ENCODE measurements around the gene SLBP.

Gene SLBP

GRCh38 chr4:1726146-1726934 is 14.2 kb upstream of the SLBP start:
- DNase-seq (ENCODE audit: low spot score): peak; percentile 91

- no peak for DNase-seq (ENCODE audit: low spot score)
Observed at GRCh38 chr4:1725521-1725920, 13.4 kb upstream of the SLBP start.

DNA sequence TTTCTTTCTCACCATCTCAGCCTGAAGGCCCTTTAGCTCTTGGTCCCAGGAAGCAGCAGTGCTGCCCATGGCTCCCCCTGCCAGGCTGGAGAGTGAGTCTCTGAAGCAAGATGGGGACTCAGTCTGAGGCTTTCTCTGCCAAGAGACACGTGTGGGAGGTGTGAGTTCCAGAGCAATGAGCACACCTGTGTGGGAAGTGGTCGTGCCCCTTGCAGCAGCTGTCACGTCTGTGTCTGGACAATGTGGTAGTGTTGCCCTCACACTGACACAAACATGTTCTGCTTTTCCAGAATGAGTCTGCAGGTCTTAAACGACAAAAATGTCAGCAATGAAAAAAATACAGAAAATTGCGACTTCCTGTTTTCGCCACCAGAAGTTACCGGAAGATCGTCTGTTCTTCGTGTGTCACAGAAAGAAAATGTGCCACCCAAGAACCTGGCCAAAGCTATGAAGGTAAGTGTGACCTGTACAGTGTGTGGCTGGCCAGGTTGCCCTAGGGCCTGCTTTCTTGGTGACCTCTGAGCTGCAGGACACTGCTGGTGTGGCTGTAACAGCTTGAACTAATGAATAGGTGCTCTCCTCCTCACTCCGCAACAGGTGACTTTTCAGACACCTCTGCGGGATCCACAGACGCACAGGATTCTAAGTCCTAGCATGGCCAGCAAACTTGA is 11.1 kb upstream of the SLBP start:
- no peak for DNase-seq (ENCODE audit: low spot score)

DNA sequence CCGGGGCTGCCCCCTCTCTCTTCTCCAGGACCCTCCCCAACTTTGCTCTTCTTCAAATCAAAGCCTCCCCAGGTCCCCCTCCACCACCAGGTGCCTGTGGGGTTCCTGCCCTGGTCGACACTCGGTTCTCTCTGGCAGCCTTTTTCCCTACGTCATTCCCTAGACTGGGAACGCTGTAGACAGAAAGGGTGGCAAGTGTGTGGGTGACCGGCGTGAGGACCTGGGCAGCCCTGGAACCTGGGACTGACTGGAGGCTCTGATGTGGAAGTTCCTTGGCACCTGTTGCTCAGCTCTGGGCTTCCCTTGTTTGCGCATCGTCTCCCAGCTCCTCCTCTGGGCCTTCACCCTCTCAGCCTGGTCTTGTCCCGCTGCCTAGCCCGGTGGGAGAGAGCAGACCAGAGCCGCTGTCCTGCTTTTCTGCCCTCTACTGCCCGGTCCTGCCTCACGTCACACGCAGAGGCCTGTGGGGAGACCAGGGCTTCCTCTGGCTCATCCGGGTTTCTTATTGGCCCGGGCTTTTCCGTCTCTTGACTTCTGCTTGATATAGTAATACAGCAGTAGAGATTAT is 10.5 kb upstream of the SLBP start:
- no peak for DNase-seq (ENCODE audit: low spot score)

DNA sequence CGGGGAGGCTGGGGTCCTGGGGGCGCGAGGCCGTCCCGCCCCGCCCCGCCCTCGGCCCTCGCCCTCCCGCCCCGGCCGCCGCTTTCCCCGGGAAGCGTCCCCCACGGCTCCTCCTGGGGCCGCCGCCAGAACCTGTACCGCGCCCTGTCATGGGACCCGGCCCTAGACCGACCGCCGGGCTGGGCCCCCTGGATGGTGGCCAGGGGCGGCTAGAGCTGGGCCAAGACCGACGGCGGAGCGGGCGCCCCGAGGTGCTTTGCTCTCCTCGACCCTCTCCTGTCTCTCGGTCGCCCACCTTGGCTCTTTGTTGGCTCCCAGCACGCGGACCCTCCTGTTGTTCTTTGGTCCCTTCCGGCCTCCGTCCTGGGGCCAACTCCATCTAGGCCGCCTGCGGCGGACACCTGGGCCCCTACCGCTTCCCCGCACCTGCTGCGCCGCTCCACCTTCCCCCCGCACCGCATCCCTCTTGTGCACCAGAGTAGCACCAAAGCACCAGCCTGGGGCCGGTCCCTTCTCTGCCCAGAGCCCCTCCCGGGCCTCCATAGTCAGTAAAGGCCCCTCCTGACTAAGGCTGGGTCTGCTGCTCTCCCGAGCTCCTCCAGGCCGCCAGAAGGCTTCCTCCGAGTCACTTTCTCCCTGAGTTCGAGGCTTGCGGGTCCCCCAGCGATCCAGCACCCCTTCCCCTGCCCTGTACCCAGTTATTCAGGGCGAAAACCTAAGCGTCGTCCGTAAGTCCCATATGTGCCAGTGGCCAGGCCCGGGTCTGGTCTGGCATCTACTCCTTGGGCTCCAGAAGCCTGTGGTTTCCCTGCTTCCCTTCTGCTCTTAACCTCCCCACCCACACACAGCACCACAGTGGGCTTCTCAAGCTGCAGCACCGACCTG is 9.8 kb upstream of the SLBP start:
- DNase-seq (ENCODE audit: low spot score): no peak

DNA sequence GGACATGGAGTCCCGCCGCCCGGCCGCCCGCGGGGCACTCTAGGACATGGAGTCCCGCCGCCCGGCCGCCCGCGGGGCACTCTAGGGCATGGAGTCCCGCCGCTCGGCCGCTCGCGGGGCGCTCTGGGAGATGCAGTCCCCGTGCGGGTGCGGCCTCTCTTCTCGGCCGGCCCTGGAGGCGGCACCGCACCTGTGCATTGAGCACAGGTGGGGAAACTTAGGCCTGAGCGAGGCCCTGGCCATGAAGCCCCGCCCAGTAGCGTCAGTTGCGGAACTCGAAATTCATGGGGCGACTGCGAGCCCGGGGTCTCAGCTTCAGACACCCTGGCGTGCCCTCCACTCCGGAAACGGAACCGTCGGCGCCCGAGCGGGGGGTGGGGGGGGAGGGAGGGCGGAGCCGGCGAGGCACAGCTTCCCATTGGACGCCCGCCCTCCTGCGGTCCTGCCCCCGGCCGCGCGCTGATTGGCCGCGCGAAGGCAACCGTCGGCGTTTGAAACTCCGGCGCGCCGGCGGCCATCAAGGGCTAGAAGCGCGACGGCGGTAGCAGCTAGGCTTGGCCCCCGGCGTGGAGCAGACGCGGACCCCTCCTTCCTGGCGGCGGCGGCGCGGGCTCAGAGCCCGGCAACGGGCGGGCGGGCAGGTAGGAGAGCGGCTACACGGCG is 9.0 kb upstream of the SLBP start, which contains the start of the genes TACC3 and TMEM129:
Gene TACC3, plus strand, starts transcription at position 519 of the 663 bp plus-strand sequence. CDS start 1,901 bp downstream, outside the sequence.
Gene TMEM129, minus strand, starts transcription at position 321 of the 663 bp plus-strand sequence. CDS start 486 bp downstream, outside the sequence.
- peak; percentile 96 for DNase-seq (ENCODE audit: low spot score)

GRCh38 chr4:1720163-1720983 is 8.3 kb upstream of the SLBP start:
- peak; percentile 43 for DNase-seq (ENCODE audit: low spot score)

GRCh38 chr4:1718095-1718850 is 6.2 kb upstream of the SLBP start:
- DNase-seq (ENCODE audit: low spot score): no peak

DNA sequence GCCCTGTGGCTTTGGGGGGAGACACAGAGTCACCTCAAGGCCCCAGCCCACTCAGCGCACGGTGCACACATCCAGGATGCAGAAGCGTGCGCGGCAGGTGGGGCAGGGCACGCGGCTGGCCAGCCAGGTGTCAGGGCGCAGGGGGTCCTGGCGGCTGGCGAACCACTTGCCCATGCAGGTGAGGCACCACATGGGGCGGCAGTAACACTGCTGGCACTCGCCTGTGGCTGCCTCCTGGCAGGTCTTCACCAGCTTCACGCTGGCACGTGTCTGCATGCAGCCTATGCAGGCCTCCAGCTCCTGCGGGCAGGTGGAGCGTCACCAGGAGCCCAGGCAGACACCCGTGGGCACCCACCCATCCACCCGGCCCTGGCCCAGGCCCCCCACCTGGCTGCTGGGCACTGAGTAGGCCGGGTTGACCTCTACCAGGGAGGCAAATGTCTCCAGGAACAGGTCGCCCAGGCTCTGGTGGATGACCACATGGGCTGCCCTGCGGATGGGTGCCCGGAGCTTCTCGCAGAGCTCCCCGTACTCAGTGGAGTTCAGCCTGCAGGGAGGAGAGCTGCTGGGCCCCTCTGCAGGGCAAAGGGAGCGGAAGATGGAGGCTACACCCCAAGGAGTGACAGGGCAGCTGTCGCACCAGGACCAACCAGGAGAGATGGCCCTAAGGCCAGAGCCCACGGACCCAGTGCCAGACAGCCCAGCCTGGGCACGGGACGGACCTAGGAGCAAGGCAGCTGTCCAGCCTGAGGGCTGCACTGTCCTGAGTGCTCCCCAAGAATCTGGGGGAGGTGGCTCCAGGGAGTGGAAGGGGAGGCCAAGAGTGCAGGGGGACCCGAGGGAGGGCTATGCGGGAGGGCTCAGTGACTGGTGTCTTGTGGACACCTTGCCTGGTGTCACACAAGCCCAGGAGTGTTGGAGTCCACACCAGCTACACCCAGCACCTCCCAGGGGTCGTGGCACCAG is 5.3 kb upstream of the SLBP start:
- DNase-seq (ENCODE audit: low spot score): no peak

DNA sequence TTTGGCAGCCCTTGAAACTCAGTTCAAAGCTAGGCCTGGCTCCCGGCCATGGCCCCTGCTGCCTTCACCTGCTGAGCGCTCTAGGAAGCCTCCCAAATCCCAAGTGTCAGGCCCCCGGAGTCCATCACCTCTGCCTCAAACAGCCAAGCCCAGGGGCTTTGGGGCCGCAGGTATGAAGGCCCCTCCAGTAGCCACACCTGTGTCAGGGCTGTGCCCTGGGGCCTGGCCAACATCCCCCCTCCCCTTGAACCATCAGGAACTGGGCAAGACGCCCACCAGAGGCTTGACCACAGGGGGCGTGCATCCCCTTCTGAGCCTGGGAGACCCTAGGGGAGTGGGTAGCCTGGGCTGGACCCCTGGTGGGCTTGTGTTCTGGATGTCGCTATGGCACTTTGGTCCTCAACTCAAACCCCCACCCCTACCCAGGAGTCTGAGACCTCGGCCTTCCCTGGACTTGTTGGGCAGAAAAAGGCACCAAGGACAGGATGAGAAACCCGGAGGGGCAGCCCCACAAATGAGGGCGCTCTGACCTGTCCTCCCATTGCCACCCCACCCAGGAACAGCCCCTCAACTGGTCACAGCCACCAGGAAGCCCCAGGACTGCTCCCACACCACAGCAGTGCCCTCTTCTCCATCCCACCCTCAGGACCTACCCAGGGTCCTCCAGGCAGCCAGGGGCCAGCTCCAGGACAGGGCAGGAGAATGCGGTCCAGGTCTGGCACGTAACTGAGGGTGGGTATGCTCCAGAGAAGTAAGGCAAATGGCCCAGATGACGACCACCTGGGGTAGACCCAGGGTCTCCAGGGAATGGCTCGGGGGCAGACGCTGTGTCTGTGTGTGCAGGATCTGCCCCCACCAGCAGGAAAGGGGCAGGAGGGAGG is 4.2 kb upstream of the SLBP start:
- DNase-seq (ENCODE audit: low spot score): no peak

GRCh38 chr4:1715002-1715758 is 3.1 kb upstream of the SLBP start:
- no peak for DNase-seq (ENCODE audit: low spot score)

DNA sequence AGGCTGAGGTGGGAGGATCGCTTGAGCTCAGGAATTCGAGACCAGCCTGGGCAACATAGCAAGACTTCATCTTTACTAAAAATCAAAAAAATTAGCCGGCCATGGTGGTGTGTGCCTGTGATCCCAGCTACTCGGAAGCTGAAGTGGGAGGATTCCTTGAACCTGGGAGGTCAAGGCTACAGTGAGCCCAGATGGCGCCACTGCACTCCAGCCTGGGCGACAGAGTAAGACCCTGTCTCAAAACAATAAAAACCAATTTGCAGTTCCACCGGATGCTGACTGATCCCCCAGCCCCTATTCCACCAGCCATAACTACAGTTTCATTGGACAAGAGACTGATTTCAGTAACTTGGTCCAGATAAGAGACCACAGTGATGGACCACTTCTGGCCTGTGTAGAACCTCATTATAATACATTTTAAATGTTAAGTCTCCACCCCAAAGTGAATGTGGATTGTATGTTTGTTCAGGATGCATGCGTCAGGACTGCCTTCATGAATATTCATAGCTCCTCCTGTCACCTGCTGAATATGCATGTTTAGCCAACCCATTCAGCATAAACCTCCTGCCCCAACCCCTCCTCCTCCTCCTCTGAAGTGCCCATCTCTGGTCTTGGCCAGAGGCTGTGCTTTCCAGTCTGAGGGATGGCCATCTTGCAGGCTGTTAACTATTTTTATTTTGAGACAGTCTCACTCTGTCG is 2.3 kb upstream of the SLBP start:
- no peak for DNase-seq (ENCODE audit: low spot score)

DNA sequence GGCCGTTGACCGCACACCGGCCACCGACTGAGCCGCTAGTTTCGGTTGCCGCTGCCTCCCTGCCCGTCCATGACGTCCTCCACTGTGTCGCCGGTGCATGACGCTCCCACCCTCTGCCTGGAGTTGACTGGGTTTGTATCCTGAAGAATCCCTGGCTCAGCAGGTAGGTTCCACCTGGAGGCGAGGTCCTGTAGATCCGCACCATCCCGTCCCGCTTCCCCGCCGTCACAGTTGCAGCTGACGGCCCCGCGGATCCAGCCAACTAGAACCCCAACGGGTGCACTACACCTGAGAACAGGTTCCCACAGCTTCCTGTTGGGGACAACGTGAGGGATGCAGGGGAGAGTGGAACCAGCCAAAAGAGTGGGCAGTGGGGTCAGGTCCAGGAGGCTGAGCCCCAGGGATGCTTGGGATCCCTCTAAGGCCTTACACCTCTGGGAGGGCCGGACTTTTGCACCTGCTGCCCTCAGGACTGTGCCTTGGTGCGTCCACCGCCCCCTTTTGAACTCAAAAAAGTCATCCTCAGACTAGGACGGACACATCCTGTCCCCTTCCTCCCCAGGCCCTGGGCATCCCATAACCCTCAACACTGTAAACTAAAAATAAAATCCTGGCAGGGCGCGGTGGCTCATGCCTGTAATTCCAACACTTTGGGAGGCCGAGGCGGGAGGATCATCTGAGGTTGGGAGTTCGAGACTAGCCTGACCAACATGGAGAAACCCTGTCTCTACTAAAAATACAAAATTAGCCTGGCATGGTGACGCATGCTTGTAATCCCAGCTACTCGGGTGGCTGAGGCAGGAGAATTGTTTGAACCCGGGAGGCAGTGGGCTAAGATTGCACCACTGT is 1.1 kb upstream of the SLBP start:
- DNase-seq (ENCODE audit: low spot score): no peak

DNA sequence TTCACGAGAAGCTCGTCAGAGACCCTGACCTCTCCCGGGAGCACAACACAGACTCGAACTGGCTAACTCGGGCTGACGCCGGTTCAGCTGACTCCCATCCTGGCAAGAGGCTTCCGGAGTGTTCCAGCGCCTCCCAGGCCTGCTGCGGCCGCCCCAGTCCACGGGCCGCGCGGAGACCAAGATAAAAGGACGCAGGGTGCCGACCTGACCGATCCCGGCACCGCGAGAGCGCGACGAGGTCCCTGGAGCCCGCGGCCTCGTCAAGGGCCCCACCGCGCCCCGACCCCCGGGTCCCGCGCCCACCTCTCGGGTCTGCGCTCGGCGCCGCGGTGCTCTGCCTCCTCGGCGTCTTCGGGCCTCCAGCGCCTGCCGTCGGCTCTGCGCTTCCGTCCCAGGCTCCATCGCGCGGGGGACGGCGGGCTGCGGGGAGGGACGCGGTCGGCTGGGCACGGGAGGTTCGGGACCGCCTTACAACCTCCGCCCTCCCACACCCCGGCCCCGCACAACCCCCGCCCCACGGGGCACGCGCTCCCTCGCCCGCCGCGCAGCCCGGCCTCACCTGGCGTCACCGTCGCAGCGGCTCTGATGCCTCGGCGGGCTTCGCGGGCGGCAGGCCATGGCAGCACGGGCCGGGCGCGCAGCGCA is 426 bp downstream of the SLBP start:
- DNase-seq (ENCODE audit: low spot score): peak; percentile 44

Measured in Ammon's horn (tissue), 1 donor.